HepG2 (cell line): ENCODE results near the gene COPS6. TPM values are rescaled to one million over a fixed set of nuclear protein-coding genes. Genes with fewer than 3 reads are reported as not detected.
A peak's percentile ranks its signal among the peaks of the same experiment; 100 is the strongest.

Experiments
- AKAP8 ChIP-seq: sonication (generic); formaldehyde crosslinking; IDR thresholded peaks from 2 replicates; pipeline ENCODE4 v1.5.1; 2020; ENCODE audit warnings: mild to moderate bottlenecking, missing genetic modification reagents
- ATAD3A ChIP-seq: sonication (generic); formaldehyde crosslinking; IDR thresholded peaks from 2 replicates; pipeline ENCODE4 v1.4.0; 2020; ENCODE audit warnings: missing genetic modification reagents
- BHLHE40 ChIP-seq: IDR thresholded peaks from 2 replicates; pipeline ENCODE4 v1.6.1; 2011; ENCODE audit warnings: low read length, improper control_type of control experiment
- DNMT1 ChIP-seq: sonication (generic); formaldehyde crosslinking; IDR thresholded peaks from 2 replicates; pipeline ENCODE4 v1.5.1; 2020; ENCODE audit warnings: mild to moderate bottlenecking, missing genetic modification reagents
- JARID2 ChIP-seq: sonication (generic); formaldehyde crosslinking; IDR thresholded peaks from 2 replicates; pipeline ENCODE4 v1.8.1; 2023; ENCODE audit warnings: missing genetic modification reagents, inconsistent platforms; ENCODE audit not compliant: insufficient replicate concordance
- NFE2L2 ChIP-seq: fragments of 150-350 bp; IDR thresholded peaks from 2 replicates; pipeline ENCODE4 v1.6.1; 2014; ENCODE audit warnings: low read length
- NR2F2 ChIP-seq: IDR thresholded peaks from 2 replicates; pipeline ENCODE4 v1.6.1; 2012; ENCODE audit warnings: low read depth, inconsistent platforms, borderline replicate concordance
- NRL ChIP-seq: sonication (generic); formaldehyde crosslinking; IDR thresholded peaks from 2 replicates; pipeline ENCODE4 v1.5.0; 2020; ENCODE audit warnings: missing genetic modification reagents, mild to moderate bottlenecking, moderate library complexity, borderline replicate concordance
- RAD21 ChIP-seq: fragments of 450-650 bp; formaldehyde crosslinking; IDR thresholded peaks from 2 replicates; pipeline ENCODE4 v1.5.0; 2020; ENCODE audit warnings: mild to moderate bottlenecking
- SCMH1 ChIP-seq: sonication (generic); formaldehyde crosslinking; IDR thresholded peaks from 2 replicates; pipeline ENCODE4 v1.9.0; 2021; ENCODE audit warnings: missing genetic modification reagents, mild to moderate bottlenecking, borderline replicate concordance
- SP1 ChIP-seq, 2 experiments: fragments of 450-650 bp in 1 of 2; sonication (generic) in 1 of 2; formaldehyde crosslinking in 1 of 2; IDR thresholded peaks; 2 replicates each; pipeline versions ENCODE4 v1.4.0 to v1.6.1; 2016 to 2020; ENCODE audit warnings: missing genetic modification reagents in 1 of 2
- STAG1 ChIP-seq: sonication (generic); formaldehyde crosslinking; IDR thresholded peaks from 2 replicates; pipeline ENCODE4 v1.4.0; 2020; ENCODE audit warnings: missing genetic modification reagents
- ZFP1 ChIP-seq: IDR thresholded peaks from 2 replicates; pipeline ENCODE4 v1.6.1; 2016
- ZNF143 ChIP-seq: sonication (generic); formaldehyde crosslinking; IDR thresholded peaks from 2 replicates; pipeline ENCODE4 v1.4.0; 2020; ENCODE audit warnings: missing genetic modification reagents
- ZNF558 ChIP-seq: sonication (generic); formaldehyde crosslinking; IDR thresholded peaks from 2 replicates; pipeline ENCODE4 v1.9.0; 2022; ENCODE audit warnings: mild to moderate bottlenecking, missing genetic modification reagents, borderline replicate concordance
- ZNF570 ChIP-seq: sonication (generic); formaldehyde crosslinking; IDR thresholded peaks from 2 replicates; pipeline ENCODE4 v1.4.0; 2020; ENCODE audit warnings: mild to moderate bottlenecking, missing genetic modification reagents, borderline replicate concordance
- polyA plus RNA-seq, 8 experiments: library from polyadenylated mRNA; depleted of rRNA in 3 of 8; stranded (reverse) in 7 of 8; unstranded in 1 of 8; fragments of >200 nt; fragmentation: Illumina TruSeq in 4 of 8; extraction: Trizol in 4 of 8; gene quantifications; 2 replicates each; pipeline versions ENCODE4 v1.2.1 to v1.2.3, GENCODE V29; 2011 to 2016; ENCODE audit warnings: low read depth in 4 of 8, missing spikeins in 1 of 8, mixed read lengths in 1 of 8; ENCODE audit not compliant: insufficient read depth in 1 of 8
- total RNA-seq, 5 experiments: library from RNA; depleted of rRNA; stranded (reverse); fragments of >200 nt; fragmentation: Illumina TruSeq; extraction: Trizol; gene quantifications; 2 replicates each; pipeline ENCODE4 v1.2.3, GENCODE V29; 2016; ENCODE audit warnings: low read depth in 1 of 5
- TF ChIP-seq, protein P1 (sequence below): sonication (generic); formaldehyde crosslinking; IDR thresholded peaks from 2 replicates; pipeline ENCODE4 v1.4.0; 2020; ENCODE audit warnings: missing genetic modification reagents
- TF ChIP-seq, protein P2 (sequence below): IDR thresholded peaks from 2 replicates; pipeline ENCODE4 v1.6.1; 2016; ENCODE audit warnings: control low read depth
- TF ChIP-seq, protein P3 (sequence below): sonication (generic); formaldehyde crosslinking; IDR thresholded peaks from 2 replicates; pipeline ENCODE4 v1.4.0; 2020; ENCODE audit warnings: missing genetic modification reagents, borderline replicate concordance
- TF ChIP-seq, protein P4 (sequence below): sonication (generic); formaldehyde crosslinking; IDR thresholded peaks from 2 replicates; pipeline ENCODE4 v1.9.0; 2022; ENCODE audit warnings: missing genetic modification reagents, mild to moderate bottlenecking, borderline replicate concordance

Gene COPS6
- total and polyA plus RNA-seq, 2 of the 13 experiments (the other 11 are each of a cell fraction or from before 2014, with no cell fraction given) = 33.4 to 117 TPM

DNA sequence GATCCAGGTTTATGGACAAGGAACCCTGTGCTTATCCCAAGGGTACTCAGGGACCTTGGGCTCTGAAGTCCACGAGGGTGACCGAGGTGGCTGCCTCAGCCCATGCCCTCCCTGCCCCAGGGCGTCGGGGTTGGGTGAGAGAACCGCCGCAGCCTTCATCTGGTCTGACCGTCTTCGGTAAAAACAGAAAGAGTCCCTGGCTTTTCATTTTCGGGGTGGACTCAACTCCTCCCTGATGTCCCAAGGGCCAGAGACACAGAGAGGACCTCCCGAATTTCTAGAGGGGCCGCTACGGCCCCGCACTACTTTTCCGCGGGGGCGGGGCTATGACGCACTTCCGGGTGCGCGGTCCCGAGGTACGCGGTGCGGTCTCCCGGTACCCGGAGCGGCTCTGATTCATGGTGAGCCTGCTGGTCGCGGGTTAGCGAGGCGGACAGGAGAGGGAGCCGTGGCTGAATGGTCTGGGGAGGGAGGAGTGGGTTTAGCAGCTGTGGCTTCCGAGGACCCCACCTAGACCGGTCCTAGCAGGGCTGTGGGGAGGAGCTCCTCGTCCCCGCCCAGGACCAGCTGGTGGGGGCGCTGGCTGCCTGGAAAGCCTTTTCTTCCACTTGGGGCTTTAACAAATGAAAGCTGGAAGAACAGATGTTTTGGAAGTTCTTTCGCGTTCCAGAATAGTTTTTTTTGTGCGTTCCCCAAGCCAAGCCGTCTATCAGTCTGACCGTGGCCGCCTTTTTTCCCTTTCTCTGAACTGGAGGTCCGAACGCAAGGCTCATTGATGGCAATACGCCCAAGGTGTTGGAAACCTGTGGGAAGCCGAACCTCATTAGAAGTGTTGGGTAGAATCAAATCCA, 39.1 kb upstream of the COPS6 start, which contains the start of gene ZSCAN21 (continued):
- TF ChIP-seq ZNF143 (CRISPR knock-in tag) (no peak), ZNF558 (no peak), DNMT1 (CRISPR knock-in tag) (no peak), RAD21 (CRISPR knock-in tag) (no peak), STAG1 (CRISPR knock-in tag) (peak; percentile 37), NRL (CRISPR knock-in tag) (peak; percentile 85; the same call in 1 of the 2 replicates), NR2F2 (no peak), NFE2L2 (no peak), ATAD3A (CRISPR knock-in tag) (no peak), SP1 (IDR thresholded peaks at IDR 0.05) (no peak), SP1 (CRISPR knock-in tag; IDR thresholded peaks at IDR 0.05) (peak; percentile 61; the same call in 1 of the 2 replicates), SCMH1 (CRISPR knock-in tag) (no peak), JARID2 (no peak), ZFP1 (CRISPR knock-in tag) (no peak), AKAP8 (CRISPR knock-in tag) (no peak), ZNF570 (no peak), BHLHE40 (no peak)
- TF ChIP-seq, protein P1, sequence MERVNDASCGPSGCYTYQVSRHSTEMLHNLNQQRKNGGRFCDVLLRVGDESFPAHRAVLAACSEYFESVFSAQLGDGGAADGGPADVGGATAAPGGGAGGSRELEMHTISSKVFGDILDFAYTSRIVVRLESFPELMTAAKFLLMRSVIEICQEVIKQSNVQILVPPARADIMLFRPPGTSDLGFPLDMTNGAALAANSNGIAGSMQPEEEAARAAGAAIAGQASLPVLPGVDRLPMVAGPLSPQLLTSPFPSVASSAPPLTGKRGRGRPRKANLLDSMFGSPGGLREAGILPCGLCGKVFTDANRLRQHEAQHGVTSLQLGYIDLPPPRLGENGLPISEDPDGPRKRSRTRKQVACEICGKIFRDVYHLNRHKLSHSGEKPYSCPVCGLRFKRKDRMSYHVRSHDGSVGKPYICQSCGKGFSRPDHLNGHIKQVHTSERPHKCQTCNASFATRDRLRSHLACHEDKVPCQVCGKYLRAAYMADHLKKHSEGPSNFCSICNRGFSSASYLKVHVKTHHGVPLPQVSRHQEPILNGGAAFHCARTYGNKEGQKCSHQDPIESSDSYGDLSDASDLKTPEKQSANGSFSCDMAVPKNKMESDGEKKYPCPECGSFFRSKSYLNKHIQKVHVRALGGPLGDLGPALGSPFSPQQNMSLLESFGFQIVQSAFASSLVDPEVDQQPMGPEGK = peak; percentile 71
- TF ChIP-seq, protein P2, sequence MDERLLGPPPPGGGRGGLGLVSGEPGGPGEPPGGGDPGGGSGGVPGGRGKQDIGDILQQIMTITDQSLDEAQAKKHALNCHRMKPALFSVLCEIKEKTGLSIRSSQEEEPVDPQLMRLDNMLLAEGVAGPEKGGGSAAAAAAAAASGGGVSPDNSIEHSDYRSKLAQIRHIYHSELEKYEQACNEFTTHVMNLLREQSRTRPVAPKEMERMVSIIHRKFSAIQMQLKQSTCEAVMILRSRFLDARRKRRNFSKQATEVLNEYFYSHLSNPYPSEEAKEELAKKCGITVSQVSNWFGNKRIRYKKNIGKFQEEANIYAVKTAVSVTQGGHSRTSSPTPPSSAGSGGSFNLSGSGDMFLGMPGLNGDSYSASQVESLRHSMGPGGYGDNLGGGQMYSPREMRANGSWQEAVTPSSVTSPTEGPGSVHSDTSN (CRISPR knock-in tag) = no peak
- TF ChIP-seq, protein P3, sequence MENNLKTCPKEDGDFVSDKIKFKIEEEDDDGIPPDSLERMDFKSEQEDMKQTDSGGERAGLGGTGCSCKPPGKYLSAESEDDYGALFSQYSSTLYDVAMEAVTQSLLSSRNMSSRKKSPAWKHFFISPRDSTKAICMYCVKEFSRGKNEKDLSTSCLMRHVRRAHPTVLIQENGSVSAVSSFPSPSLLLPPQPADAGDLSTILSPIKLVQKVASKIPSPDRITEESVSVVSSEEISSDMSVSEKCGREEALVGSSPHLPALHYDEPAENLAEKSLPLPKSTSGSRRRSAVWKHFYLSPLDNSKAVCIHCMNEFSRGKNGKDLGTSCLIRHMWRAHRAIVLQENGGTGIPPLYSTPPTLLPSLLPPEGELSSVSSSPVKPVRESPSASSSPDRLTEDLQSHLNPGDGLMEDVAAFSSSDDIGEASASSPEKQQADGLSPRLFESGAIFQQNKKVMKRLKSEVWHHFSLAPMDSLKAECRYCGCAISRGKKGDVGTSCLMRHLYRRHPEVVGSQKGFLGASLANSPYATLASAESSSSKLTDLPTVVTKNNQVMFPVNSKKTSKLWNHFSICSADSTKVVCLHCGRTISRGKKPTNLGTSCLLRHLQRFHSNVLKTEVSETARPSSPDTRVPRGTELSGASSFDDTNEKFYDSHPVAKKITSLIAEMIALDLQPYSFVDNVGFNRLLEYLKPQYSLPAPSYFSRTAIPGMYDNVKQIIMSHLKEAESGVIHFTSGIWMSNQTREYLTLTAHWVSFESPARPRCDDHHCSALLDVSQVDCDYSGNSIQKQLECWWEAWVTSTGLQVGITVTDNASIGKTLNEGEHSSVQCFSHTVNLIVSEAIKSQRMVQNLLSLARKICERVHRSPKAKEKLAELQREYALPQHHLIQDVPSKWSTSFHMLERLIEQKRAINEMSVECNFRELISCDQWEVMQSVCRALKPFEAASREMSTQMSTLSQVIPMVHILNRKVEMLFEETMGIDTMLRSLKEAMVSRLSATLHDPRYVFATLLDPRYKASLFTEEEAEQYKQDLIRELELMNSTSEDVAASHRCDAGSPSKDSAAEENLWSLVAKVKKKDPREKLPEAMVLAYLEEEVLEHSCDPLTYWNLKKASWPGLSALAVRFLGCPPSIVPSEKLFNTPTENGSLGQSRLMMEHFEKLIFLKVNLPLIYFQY = no peak
- TF ChIP-seq, protein P4, sequence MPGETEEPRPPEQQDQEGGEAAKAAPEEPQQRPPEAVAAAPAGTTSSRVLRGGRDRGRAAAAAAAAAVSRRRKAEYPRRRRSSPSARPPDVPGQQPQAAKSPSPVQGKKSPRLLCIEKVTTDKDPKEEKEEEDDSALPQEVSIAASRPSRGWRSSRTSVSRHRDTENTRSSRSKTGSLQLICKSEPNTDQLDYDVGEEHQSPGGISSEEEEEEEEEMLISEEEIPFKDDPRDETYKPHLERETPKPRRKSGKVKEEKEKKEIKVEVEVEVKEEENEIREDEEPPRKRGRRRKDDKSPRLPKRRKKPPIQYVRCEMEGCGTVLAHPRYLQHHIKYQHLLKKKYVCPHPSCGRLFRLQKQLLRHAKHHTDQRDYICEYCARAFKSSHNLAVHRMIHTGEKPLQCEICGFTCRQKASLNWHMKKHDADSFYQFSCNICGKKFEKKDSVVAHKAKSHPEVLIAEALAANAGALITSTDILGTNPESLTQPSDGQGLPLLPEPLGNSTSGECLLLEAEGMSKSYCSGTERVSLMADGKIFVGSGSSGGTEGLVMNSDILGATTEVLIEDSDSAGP (CRISPR knock-in tag) = peak; percentile 68; the same call in 1 of the 2 replicates
